ENCODE measurements around the gene ERCC6L.
"Not testable (repeated sequence)": the region's sequence is repeated elsewhere in the genome, so short reads cannot be mapped to it uniquely, and the experiment has no call there.

ERCC6L gene

GRCh38 chrX:72216973-72217372 is 21.9 kb downstream of the ERCC6L start:
- TF ChIP-seq POLR2A (IDR thresholded peaks at IDR 0.05; ENCODE audit: low read depth, low read length): no peak
- DNase-seq (ENCODE audit: insufficient read length, low spot score): no peak
- no peak for FAIRE-seq

- TF ChIP-seq POLR2A (IDR thresholded peaks at IDR 0.05; ENCODE audit: low read depth, low read length): no peak
- FAIRE-seq (no peak), DNase-seq (ENCODE audit: insufficient read length, low spot score) (no peak)
Measured at GRCh38 chrX:72208126-72208800, 30.6 kb downstream of the ERCC6L start.

GRCh38 chrX:72207366-72207765 is 31.5 kb downstream of the ERCC6L start:
- DNase-seq (ENCODE audit: insufficient read length, low spot score) (no peak), FAIRE-seq (no peak)
- TF ChIP-seq POLR2A (IDR thresholded peaks at IDR 0.05; ENCODE audit: low read depth, low read length): no peak

- FAIRE-seq: no peak
- no peak for TF ChIP-seq POLR2A (IDR thresholded peaks at IDR 0.05; ENCODE audit: low read depth, low read length)
Measured at GRCh38 chrX:72205706-72206105, 33.1 kb downstream of the ERCC6L start.

GRCh38 chrX:72203421-72203820 is 35.4 kb downstream of the ERCC6L start:
- FAIRE-seq: no peak
- no peak for TF ChIP-seq POLR2A (IDR thresholded peaks at IDR 0.05; ENCODE audit: low read depth, low read length)
- no peak for DNase-seq (ENCODE audit: insufficient read length, low spot score)

More at GRCh38 chrX:72205706-72206105, 33.1 kb downstream of the ERCC6L start:
- DNase-seq (ENCODE audit: insufficient read length, low spot score): no peak

GRCh38 chrX:72202792-72203401 is 35.9 kb downstream of the ERCC6L start:
- FAIRE-seq (no peak), DNase-seq (ENCODE audit: insufficient read length, low spot score) (no peak)
- TF ChIP-seq POLR2A (IDR thresholded peaks at IDR 0.05; ENCODE audit: low read depth, low read length): no peak

GRCh38 chrX:72201836-72202536 is 36.8 kb downstream of the ERCC6L start:
- DNase-seq (ENCODE audit: insufficient read length, low spot score): no peak
- no peak for TF ChIP-seq POLR2A (IDR thresholded peaks at IDR 0.05; ENCODE audit: low read depth, low read length)
- FAIRE-seq: peak; percentile 96

GRCh38 chrX:72182924-72183323 is 55.9 kb downstream of the ERCC6L start:
- DNase-seq (ENCODE audit: insufficient read length, low spot score) (no peak), FAIRE-seq (no peak)
- no peak for TF ChIP-seq POLR2A (IDR thresholded peaks at IDR 0.05; ENCODE audit: low read depth, low read length)

- DNase-seq (ENCODE audit: insufficient read length, low spot score) (peak; percentile 77), FAIRE-seq (peak; percentile 86)
- peak; percentile 32; the same call in 1 of the 2 replicates for TF ChIP-seq POLR2A (IDR thresholded peaks at IDR 0.05; ENCODE audit: low read depth, low read length)
Measured at GRCh38 chrX:72181178-72182125, 57.4 kb downstream of the ERCC6L start, which contains the start of gene PIN4. Gene PIN4 (plus strand): TSS chrX:72181757. CDS start chrX:72181786, 29 bp downstream.

- TF ChIP-seq POLR2A (IDR thresholded peaks at IDR 0.05; ENCODE audit: low read depth, low read length): no peak
- DNase-seq (ENCODE audit: insufficient read length, low spot score) (no peak), FAIRE-seq (no peak)
Measured at GRCh38 chrX:72180539-72180938, 58.3 kb downstream of the ERCC6L start.

- FAIRE-seq: no peak
- no peak for DNase-seq (ENCODE audit: insufficient read length, low spot score)
- no peak for TF ChIP-seq POLR2A (IDR thresholded peaks at IDR 0.05; ENCODE audit: low read depth, low read length)
Measured at GRCh38 chrX:72176981-72177380, 61.8 kb downstream of the ERCC6L start.

- not testable (repeated sequence) for DNase-seq (ENCODE audit: insufficient read length, low spot score); FAIRE-seq
Measured at GRCh38 chrX:72176289-72176688, 62.5 kb downstream of the ERCC6L start.

GRCh38 chrX:72169008-72169728 is 69.7 kb downstream of the ERCC6L start:
- no peak for TF ChIP-seq POLR2A (IDR thresholded peaks at IDR 0.05; ENCODE audit: low read depth, low read length)
- DNase-seq (ENCODE audit: insufficient read length, low spot score) (no peak), FAIRE-seq (peak; percentile 64)
